ENCODE data around the gene TCP11L2. TPM values are rescaled to one million over a fixed set of nuclear protein-coding genes. Genes with fewer than 3 reads are reported as not detected.

TCP11L2 gene
- total and polyA plus RNA-seq, 9 of the 15 experiments (the other 6 are each of a cell fraction or from before 2014, with no cell fraction given) = 0.39 to 4.5 (median 1.3) TPM

GRCh38 chr12:106302401-106303201, at the start of gene TCP11L2 (continued):
- TF ChIP-seq MCM2 (IDR thresholded peaks at IDR 0.05; ENCODE audit: low read depth) (0 out of 2 replicates have a peak, but pooled peaks have one; percentile 25), ZNF143 (CRISPR knock-in tag; IDR thresholded peaks at IDR 0.05) (no peak), TOE1 (IDR thresholded peaks at IDR 0.05; ENCODE audit: borderline replicate concordance) (peak; percentile 98), TOE1 (CRISPR knock-in tag; IDR thresholded peaks at IDR 0.05; ENCODE audit: borderline replicate concordance, low read depth) (no peak), EGR1 (conservative IDR thresholded peaks at IDR 0.05) (peak; percentile 45), ZNF507 (tag; conservative IDR thresholded peaks at IDR 0.05) (no peak), CREB1 (IDR thresholded peaks at IDR 0.05) (peak; percentile 58; the same call in 1 of the 2 replicates), CREB1 (CRISPR knock-in tag; IDR thresholded peaks at IDR 0.05) (no peak)
- TF ChIP-seq, protein P1, sequence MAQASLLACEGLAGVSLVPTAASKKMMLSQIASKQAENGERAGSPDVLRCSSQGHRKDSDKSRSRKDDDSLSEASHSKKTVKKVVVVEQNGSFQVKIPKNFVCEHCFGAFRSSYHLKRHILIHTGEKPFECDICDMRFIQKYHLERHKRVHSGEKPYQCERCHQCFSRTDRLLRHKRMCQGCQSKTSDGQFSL (CRISPR knock-in tag; IDR thresholded peaks at IDR 0.05) = peak; percentile 86
- TF ChIP-seq, protein P1 (tag; IDR thresholded peaks at IDR 0.05) = peak in 1 of 2 experiments; percentile 92; a peak in 2 of 4 replicates

DNA sequence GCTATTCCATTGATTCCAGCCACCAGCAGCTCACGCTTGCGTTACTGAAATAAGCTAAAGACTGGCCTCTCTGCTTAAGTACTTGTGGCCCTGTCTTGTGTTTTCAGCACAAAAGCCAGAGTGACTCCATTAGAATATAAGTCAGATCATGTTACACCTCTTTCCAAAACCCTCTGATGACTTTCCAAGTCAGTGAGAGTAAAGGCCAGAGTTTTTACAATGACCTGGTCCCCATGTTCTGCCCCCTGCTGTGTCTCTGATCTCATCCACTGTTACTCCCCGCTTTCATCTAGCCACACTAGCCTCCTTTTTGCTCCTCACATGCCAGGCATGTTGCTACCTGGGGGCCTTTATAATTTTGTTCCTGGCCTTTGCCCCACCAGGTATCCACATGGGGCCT, 47.8 kb upstream of the TCP11L2 start:
- no peaks in the 10 kb centered on the region for H3K36me3 ChIP-seq (ENCODE audit: control insufficient read depth, insufficient read depth, low read length)
- in situ Hi-C loops (cut with MboI) = no loop called here
- no peaks in the 10 kb centered on the region for H3K9me1 ChIP-seq (ENCODE audit: control insufficient read depth, insufficient read depth, low read length)
- no peak overlapping the region for H2AFZ ChIP-seq (ENCODE audit: low read depth, low read length)
- ChIA-PET POLR2A (interaction anchor here (0.6 to 0.8 kb wide), 2 partner anchors 15 to 29 kb away, joined by 3 to 4 read pairs; no protein-coding TSS in a partner anchor), CTCF (ENCODE audit: low intra/inter-chr PET ratio) (interaction anchor here (0.7 kb wide), 1 partner anchor 120 kb away, joined by 3 read pairs; no protein-coding TSS in a partner anchor)
- peaks cover 0 to 28% of the 10 kb centered on the region in 2 experiments; a peak in 3 of 5 replicates for H3K27me3 ChIP-seq (ENCODE audit: control insufficient read depth in 2 of 2, insufficient read depth in 2 of 2, low read length in 2 of 2)
- intact Hi-C loops (cut with micrococcal nuclease) = no loop called here
- no peaks in the 10 kb centered on the region for H3K79me2 ChIP-seq (ENCODE audit: control insufficient read depth, insufficient read depth, low read length)
- 0% methylated on average over 3 of the region's 3 CpGs for WGBS (ENCODE audit: insufficient coverage, low coverage, missing lambda C conversion rate)
- no peaks in the 10 kb centered on the region for H4K20me1 ChIP-seq (replicated peaks; ENCODE audit: control insufficient read depth, insufficient read depth, low read length)
- DNase-seq (ENCODE audit: extremely low read depth in 1 of 4, low spot score in 3 of 4) (no peak), ATAC-seq (no peak), FAIRE-seq (no peak)
- no TSS peak for BruUV-seq (replicated peaks)
- no peak overlapping the region for H3K27ac ChIP-seq (ENCODE audit: extremely low read depth, low read depth, low read length)
- H3K4me2 ChIP-seq (ENCODE audit: insufficient read depth, low read length) = no peak overlapping the region
- no peaks in the 10 kb centered on the region for H3K9me3 ChIP-seq (replicated peaks; ENCODE audit: control insufficient read depth, insufficient read depth, low read depth, low read length)
- no peak overlapping the region for H3K9ac ChIP-seq (ENCODE audit: insufficient read depth in 1 of 2, low read depth in 2 of 2, low read length in 2 of 2)
- H3K4me3 ChIP-seq = no peak overlapping the region
- no peaks in the 10 kb centered on the region for H3K4me1 ChIP-seq (replicated peaks in 1 of 2; ENCODE audit: control insufficient read depth in 2 of 2, insufficient read depth in 2 of 2, low read length in 2 of 2)
- TF ChIP-seq, protein P2, sequence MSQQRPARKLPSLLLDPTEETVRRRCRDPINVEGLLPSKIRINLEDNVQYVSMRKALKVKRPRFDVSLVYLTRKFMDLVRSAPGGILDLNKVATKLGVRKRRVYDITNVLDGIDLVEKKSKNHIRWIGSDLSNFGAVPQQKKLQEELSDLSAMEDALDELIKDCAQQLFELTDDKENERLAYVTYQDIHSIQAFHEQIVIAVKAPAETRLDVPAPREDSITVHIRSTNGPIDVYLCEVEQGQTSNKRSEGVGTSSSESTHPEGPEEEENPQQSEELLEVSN (IDR thresholded peaks at IDR 0.05; ENCODE audit: borderline replicate concordance in 1 of 2, extremely low read depth in 1 of 2, insufficient read depth in 1 of 2, insufficient read length in 1 of 2, low read depth in 1 of 2, low read length in 1 of 2, poor library complexity in 1 of 2, severe bottlenecking in 1 of 2) = no peak
- TF ChIP-seq TFAM (CRISPR knock-in tag; conservative IDR thresholded peaks at IDR 0.05) (no peak), SAFB (IDR thresholded peaks at IDR 0.05; ENCODE audit: borderline replicate concordance, low read depth, low read length) (no peak), ZNF263 (CRISPR knock-in tag; IDR thresholded peaks at IDR 0.05; ENCODE audit: borderline replicate concordance) (no peak), ATF7 (IDR thresholded peaks at IDR 0.05) (no peak), PML (IDR thresholded peaks at IDR 0.05; ENCODE audit: low read length) (no peak)
- TF ChIP-seq, protein P3, sequence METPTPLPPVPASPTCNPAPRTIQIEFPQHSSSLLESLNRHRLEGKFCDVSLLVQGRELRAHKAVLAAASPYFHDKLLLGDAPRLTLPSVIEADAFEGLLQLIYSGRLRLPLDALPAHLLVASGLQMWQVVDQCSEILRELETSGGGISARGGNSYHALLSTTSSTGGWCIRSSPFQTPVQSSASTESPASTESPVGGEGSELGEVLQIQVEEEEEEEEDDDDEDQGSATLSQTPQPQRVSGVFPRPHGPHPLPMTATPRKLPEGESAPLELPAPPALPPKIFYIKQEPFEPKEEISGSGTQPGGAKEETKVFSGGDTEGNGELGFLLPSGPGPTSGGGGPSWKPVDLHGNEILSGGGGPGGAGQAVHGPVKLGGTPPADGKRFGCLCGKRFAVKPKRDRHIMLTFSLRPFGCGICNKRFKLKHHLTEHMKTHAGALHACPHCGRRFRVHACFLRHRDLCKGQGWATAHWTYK (CRISPR knock-in tag; IDR thresholded peaks at IDR 0.05) = no peak
